Tibial artery (tissue), 4 donors: Measurements from ENCODE around the gene TEKT3.

Experiments
- DNase-seq, 2 donors: peaks; one replicate each; pipeline ENCODE4 v3.0.0-alpha.2; 2019
- H3K27ac ChIP-seq, 2 donors: fragments of 200-600 bp; sonication (generic) in 1 of 2; 1 replicate in 1 of 2; 2 replicates in 1 of 2; pipeline ENCODE4 v1.5.1; 2018 to 2019; ENCODE audit warnings: mild to moderate bottlenecking in 1 of 2
- H3K27me3 ChIP-seq, 2 donors: fragments of 200-600 bp; sonication (generic) in 1 of 2; one replicate each; pipeline versions ENCODE4 v1.5.1 to v1.6.0; 2016 to 2019
- H3K36me3 ChIP-seq, 3 donors: fragments of 200-600 bp; sonication (generic) in 2 of 3; one replicate each; pipeline ENCODE4 v1.5.1; 2016 to 2019; ENCODE audit warnings: mild to moderate bottlenecking in 2 of 3
- H3K4me1 ChIP-seq, 4 donors: fragments of 200-600 bp; sonication (generic) in 2 of 4; 1 replicate in 3 of 4; 2 replicates in 1 of 4; pipeline ENCODE4 v1.5.1; 2016 to 2019
- H3K4me3 ChIP-seq, 2 donors: fragments of 200-600 bp; sonication (generic) in 1 of 2; 1 replicate in 1 of 2; 2 replicates in 1 of 2; pipeline ENCODE4 v1.5.1; 2018 to 2019; ENCODE audit warnings: mild to moderate bottlenecking in 2 of 2
- H3K9me3 ChIP-seq, 3 donors: fragments of 200-600 bp; sonication (generic) in 1 of 3; one replicate each; pipeline ENCODE4 v1.5.1; 2016 to 2019
- CTCF ChIP-seq, 2 experiments: fragments of 200-600 bp in 1 of 2; fragments of 450-650 bp in 1 of 2; IDR thresholded peaks; one replicate each; pipeline ENCODE4 v1.5.1; 2017 to 2019; ENCODE audit warnings: antibody characterized with exemption in 2 of 2, mild to moderate bottlenecking in 1 of 2, moderate library complexity in 1 of 2
- intact Hi-C: fragments of 100-400 bp; cut with DNase I; formaldehyde crosslinking; loops from one replicate; pipeline ENCODE4 v1.15.0; 2023; ENCODE audit warnings: low total_unique reads

Gene TEKT3

GRCh38 chr17:15263680-15264079 lies 77.7 kb downstream of the TEKT3 start:
- no peak for TF ChIP-seq CTCF (IDR thresholded peaks at IDR 0.05)
- peak overlapping the region; percentile 98 to 99 for H3K27ac ChIP-seq
- H3K4me3 ChIP-seq: peak overlapping the region; percentile 74 to 88
- intact Hi-C loops: loop anchor here (5.0 kb wide), 1 partner anchor 734 kb away; the partner anchor contains the start of genes TTC19 and ZSWIM7
- H3K9me3 ChIP-seq: no peaks in the 10 kb centered on the region
- peaks cover 0 to 24% (median 17%) of the 10 kb centered on the region in 4 donors for H3K4me1 ChIP-seq
- H3K36me3 ChIP-seq: peaks cover 6 to 9% (median 9%) of the 10 kb centered on the region in 3 donors
- H3K27me3 ChIP-seq: no peaks in the 10 kb centered on the region
- DNase-seq: no peak

GRCh38 chr17:15263206-15263579 lies 78.2 kb downstream of the TEKT3 start:
- Histone ChIP-seq H3K27me3 (no peaks in the 10 kb centered on the region), H3K4me3 (peak overlapping the region; percentile 74 to 88), H3K27ac (peak overlapping the region; percentile 98 to 99), H3K4me1 (peaks cover 0 to 29% (median 22%) of the 10 kb centered on the region in 4 donors), H3K9me3 (no peaks in the 10 kb centered on the region), H3K36me3 (peaks cover 11 to 14% (median 14%) of the 10 kb centered on the region in 3 donors)
- peak; percentile 97 to 98 for DNase-seq
- intact Hi-C loops: loop anchor here (5.0 kb wide), 1 partner anchor 734 kb away; the partner anchor contains the start of genes TTC19 and ZSWIM7
- TF ChIP-seq CTCF (IDR thresholded peaks at IDR 0.05): no peak

GRCh38 chr17:15262291-15263205 lies 78.8 kb downstream of the TEKT3 start:
- H3K4me3 ChIP-seq: peak overlapping the region; percentile 74 to 88
- H3K27ac ChIP-seq: peak overlapping the region; percentile 98 to 99
- intact Hi-C loops: loop anchor here (5.0 kb wide), 1 partner anchor 735 kb away; the partner anchor contains the start of genes TTC19 and ZSWIM7
- peak; percentile 93 to 97 for DNase-seq
- no peak for TF ChIP-seq CTCF (IDR thresholded peaks at IDR 0.05)
- H3K36me3 ChIP-seq: peaks cover 15 to 20% (median 15%) of the 10 kb centered on the region in 3 donors
- no peaks in the 10 kb centered on the region for H3K27me3 ChIP-seq
- peaks cover 0 to 36% (median 29%) of the 10 kb centered on the region in 4 donors for H3K4me1 ChIP-seq
- no peaks in the 10 kb centered on the region for H3K9me3 ChIP-seq

- no peaks in the 10 kb centered on the region for H3K27me3 ChIP-seq
- peak overlapping the region; percentile 98 to 99 for H3K27ac ChIP-seq
- DNase-seq: peak in 1 of 2 donors; percentile 73
- peaks cover 0 to 43% (median 36%) of the 10 kb centered on the region in 4 donors for H3K4me1 ChIP-seq
- peak overlapping the region; percentile 74 to 88 for H3K4me3 ChIP-seq
- intact Hi-C loops: loop anchor here (1.0 to 5.0 kb wide), 2 partner anchors 241 to 735 kb away; partner anchors contain the start of genes TTC19 and ZSWIM7
- H3K36me3 ChIP-seq: peaks cover 15 to 23% (median 16%) of the 10 kb centered on the region in 3 donors
- TF ChIP-seq CTCF (IDR thresholded peaks at IDR 0.05): no peak
- H3K9me3 ChIP-seq: no peaks in the 10 kb centered on the region
These were observed 79.6 kb downstream of the TEKT3 start for GRCh38 chr17:15261802-15262290.

GRCh38 chr17:15261258-15261801 lies 80.1 kb downstream of the TEKT3 start:
- intact Hi-C loops: loop anchor here (1.0 to 5.0 kb wide), 2 partner anchors 242 to 736 kb away; partner anchors contain the start of genes TTC19 and ZSWIM7
- Histone ChIP-seq H3K4me1 (peaks cover 0 to 45% (median 41%) of the 10 kb centered on the region in 4 donors), H3K4me3 (peak overlapping the region; percentile 74 to 88), H3K27ac (peak overlapping the region; percentile 98 to 99), H3K36me3 (peaks cover 16 to 28% (median 21%) of the 10 kb centered on the region in 3 donors), H3K9me3 (no peaks in the 10 kb centered on the region), H3K27me3 (no peaks in the 10 kb centered on the region)
- DNase-seq: peak in 1 of 2 donors; percentile 78
- no peak for TF ChIP-seq CTCF (IDR thresholded peaks at IDR 0.05)
